ENCODE measurements around the gene SLC1A2.

Gene SLC1A2

GRCh38 chr11:35262735-35263134 lies 156.6 kb downstream of the SLC1A2 start:
- DNase-seq = no peak

DNA sequence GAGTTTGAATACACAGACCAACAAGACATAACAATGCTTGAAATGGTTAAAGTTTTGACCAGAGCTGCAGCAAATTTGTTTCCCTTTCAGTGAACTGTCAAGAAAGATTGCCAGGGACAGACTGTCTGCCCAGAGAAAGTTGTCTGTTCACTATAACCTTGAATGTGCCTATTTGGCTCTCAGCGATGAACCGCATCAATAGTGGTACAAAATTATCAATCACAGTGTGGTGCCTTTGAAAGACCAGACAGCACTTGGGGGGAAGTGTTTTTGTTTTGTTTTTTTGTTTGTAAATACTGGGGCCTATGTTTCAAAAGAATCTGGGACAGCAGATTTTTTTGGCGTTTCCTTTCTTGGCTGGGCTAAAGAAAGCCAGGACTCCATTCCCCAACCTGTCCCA lies 157.3 kb downstream of the SLC1A2 start:
- DNase-seq = no peak

DNA sequence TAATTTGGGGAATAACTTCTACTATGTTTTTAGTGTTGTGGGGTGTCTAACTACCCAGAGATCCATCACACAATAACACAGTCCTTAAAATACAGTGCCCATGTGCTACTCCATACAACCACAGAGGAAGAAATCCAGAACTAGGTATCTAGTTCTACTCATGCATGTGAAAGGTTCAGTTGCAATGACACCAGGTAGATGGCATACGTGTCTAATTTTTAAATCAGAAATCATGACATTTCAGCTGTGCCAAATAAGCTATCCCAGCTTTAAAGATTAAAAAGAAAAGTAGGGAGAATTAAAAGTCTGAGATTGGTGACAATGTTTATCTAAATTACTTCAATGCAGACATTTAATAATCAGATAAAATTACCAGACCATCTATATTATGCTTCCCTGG lies 158.2 kb downstream of the SLC1A2 start:
- DNase-seq = no peak

DNA sequence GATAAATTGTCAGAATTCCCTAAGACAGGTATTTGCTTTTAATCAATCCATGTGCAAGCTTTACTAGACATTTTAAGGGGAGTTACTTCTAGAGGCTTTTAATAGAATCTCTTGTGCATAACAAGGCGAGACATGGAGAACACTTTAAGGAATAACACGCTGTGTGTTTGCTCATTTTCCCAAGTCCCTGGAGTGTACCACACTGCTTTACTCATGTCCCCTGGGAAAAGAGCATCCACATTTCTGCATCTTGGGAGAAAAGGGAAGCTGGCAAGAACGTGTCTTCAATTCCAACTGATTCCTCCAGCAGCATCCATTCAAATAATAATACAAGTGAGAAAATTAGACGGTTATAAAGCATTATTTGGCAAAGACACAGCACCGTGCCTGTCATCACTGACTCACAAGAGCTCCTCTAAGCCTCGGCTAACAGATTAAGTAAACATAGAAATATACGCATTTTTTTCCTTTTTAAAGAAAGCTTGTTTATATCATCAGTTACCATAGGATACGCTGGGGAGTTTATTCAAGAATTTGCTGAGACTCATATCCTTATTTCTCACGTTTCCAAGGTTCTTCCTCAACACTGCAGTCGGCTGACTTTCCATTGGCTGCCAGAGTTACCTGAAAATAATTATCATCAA lies 158.9 kb downstream of the SLC1A2 start:
- no peak for DNase-seq

GRCh38 chr11:35259529-35259928 lies 159.8 kb downstream of the SLC1A2 start:
- no peak for DNase-seq

DNA sequence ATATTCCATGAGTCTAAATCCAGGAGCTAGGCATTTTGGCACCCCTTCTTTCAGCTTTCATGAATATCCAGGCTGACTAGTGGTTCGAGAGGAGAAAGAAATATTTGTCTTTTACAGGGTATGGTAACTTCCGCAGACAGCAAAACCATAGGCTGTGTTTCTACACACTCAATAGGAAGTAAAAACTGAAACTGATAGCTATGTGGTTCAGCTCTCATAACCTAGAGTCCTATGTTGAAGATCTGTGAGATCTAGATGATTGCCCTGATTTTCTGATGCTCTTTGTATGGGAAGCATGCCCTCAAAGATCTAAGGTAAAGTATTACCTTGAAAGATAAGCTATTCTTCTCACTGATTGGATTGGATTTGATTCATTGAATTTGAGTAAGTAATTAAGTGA lies 162.1 kb downstream of the SLC1A2 start:
- DNase-seq = no peak

- DNase-seq = no peak
These were observed 163.1 kb downstream of the SLC1A2 start for GRCh38 chr11:35256296-35256695.

- no peak for DNase-seq
These were observed 163.8 kb downstream of the SLC1A2 start for GRCh38 chr11:35255514-35255913.

GRCh38 chr11:35253237-35253636 lies 166.1 kb downstream of the SLC1A2 start:
- DNase-seq = no peak

DNA sequence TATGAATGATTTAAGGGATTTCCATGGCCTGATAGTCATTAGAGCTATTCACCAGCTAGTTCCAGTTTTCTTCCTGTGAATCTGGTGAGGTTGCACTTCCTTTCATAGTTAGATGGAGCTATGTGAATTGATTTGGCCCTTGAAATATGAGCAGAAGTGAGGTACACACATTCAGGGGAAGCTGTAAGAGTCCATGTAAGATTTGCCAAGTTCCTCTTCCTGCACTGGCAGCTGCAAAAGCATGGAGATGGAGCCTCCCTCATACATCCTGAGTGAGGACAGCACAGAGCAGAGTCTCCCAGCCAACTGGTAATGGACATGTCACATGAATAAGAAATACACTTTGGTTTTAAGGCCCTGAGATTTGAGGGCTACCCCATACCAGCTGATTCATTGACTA lies 168.7 kb downstream of the SLC1A2 start:
- no peak for DNase-seq

DNA sequence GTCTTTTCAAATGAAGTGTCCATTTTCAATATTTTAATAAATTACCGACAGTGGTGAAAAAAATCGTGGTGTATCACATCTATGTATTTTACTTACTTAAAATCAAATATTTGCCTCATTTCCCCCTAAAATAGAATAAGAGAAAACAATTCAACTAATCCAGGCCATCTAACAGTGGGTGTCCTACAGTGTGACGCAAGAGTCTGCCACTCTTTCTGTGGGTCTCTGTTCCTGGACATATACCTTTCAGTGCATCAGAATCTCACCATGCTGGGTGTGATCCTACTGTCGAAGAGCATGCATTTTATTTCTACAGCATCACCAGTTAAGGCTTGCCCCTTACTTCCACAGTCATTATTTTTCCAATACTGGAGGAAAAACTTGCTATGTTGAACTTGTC lies 169.2 kb downstream of the SLC1A2 start:
- no peak for DNase-seq

GRCh38 chr11:35248558-35249323 lies 170.6 kb downstream of the SLC1A2 start:
- no peak for DNase-seq

- DNase-seq = no peak
These were observed 171.5 kb downstream of the SLC1A2 start for GRCh38 chr11:35247863-35248262.

DNA sequence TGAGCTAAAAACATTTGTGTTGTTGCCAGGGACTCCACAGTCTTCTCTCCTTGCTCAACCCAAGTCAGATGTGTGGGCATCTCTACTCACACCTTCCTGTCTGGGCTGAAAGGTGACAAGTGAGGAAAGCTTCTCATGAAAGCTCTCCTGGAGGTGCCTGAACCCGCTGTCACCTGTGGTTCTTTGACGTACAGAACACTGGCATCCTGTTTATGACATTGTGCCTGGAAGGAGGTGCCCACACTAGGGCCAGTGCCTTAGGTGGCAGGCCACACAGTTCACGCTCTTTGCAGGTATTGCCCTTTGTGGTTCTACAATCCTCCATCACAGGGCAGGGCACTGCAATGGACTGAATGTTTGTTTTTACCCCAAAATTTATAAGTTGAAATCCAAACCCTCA lies 171.9 kb downstream of the SLC1A2 start:
- DNase-seq = no peak

DNA sequence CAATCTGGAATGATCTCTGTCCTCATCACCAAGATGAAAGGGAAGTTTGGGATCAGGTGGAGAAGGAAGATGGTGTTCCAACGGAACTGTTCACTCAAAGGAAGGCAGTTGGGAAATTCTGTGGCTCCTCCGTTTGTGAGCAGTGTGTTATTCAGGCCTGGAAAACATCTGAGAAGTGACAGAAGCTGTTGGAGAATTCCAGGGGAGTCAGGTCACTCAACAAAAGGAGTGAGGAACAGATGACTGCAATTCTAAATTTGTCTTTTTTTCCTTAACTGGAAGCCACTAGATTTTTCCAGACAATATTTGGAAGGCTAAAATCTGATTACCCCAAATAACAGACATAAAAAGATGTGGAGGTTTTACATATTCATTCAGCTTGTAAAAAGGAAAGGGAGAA lies 172.6 kb downstream of the SLC1A2 start:
- no peak for DNase-seq

DNA sequence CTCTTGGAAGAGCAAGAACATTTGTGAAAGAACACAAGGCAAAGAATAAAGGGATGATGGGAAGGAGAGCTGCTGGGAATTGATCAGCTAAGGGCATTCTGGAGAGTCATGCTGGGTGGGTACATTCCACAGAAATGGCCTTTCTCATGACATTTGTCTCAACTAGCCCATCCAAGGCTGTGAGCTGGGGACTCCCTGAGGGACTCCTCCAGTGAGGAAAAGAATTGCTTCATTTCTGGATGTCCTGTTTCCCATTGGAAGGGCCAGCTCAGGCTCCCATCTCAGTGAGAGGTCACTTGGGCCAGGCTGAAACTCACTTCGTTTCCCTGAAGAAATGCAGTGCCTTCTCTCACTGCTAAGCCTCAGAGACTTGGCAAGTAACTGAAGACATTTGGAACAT lies 173.6 kb downstream of the SLC1A2 start:
- no peak for DNase-seq

DNA sequence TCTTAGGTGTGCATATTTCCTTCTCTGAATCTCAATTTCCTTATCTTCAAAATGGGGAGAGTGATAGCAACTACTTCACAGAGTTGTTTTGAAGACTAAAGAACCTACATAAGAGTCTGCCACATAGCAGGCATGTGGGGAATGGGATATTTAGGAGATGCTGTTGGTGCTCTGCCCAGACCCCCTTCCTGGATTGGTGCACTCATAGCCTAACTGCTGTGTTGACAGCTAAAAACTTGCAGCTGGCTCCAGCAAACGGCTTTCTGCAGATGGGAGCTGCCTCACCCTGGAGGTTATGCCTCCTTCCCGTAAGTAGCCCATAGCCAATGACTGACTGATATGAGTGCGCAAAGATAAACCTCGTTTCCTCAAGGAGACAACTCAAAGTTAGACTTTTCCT lies 174.3 kb downstream of the SLC1A2 start:
- DNase-seq = no peak

- DNase-seq = no peak
These were observed 175.6 kb downstream of the SLC1A2 start for GRCh38 chr11:35243774-35244173.

DNA sequence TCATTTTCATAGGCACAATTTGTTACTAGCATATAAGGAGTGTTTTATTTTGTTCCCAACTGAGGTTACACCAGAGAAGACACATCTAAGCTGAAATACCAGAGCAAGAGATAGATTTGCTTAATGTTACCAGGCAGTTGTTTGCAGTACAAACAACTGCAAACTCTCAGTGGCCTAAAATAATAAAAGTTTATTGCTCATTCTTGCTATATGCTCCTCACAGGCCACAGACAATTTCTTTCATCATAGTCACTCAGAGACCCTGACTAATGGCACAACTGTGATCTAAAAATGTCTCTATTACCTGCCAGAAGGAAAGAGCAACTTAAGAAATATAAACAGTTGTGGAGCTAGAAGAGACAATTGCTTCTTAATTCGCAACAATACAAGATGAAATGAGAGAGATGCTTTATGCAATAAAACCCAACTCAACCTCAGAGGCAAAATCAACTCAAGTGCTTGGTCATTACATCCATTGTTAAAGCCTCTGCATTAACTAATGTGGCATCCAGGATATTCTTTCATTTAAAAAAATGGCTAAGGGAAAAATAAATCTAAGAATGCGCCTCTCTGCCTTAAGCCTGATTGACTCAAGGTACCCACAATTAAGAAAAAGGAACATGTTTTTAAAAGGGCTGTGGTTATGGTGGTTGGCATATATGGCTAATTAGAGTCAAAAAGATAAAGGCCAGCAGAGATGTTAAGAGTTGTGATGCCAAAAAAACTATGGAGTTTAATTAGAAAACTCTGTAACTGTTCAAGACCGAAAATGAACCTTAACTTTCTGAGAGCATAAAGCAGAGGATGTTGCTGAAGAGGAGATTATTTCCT lies 176.7 kb downstream of the SLC1A2 start:
- DNase-seq = no peak

GRCh38 chr11:35241531-35241930 lies 177.8 kb downstream of the SLC1A2 start:
- no peak for DNase-seq

GRCh38 chr11:35241083-35241482 lies 178.3 kb downstream of the SLC1A2 start:
- DNase-seq = no peak

- no peak for DNase-seq
These were observed 179.8 kb downstream of the SLC1A2 start for GRCh38 chr11:35239471-35240075.

- no peak for DNase-seq
These were observed 180.5 kb downstream of the SLC1A2 start for GRCh38 chr11:35238882-35239281.

Data from NCI-H1105 (cell line).